Lower leg skin (tissue), 3 donors: ENCODE data around the gene MYH15.
A peak's percentile ranks its signal among the peaks of the same experiment; 100 is the strongest.

Source experiments
- CTCF ChIP-seq, 3 donors: fragments of 450-650 bp; IDR thresholded peaks; one replicate each; pipeline ENCODE4 v1.5.1; 2016; ENCODE audit warnings: antibody characterized with exemption in 3 of 3, mild to moderate bottlenecking in 3 of 3, moderate library complexity in 2 of 3
- POLR2A ChIP-seq, 2 donors: fragments of 450-650 bp; IDR thresholded peaks; one replicate each; pipeline ENCODE4 v1.6.1; 2016 to 2017; ENCODE audit warnings: antibody characterized with exemption in 2 of 2, mild to moderate bottlenecking in 1 of 2, moderate library complexity in 1 of 2

GRCh38 chr3:108406661-108407206 is 103.7 kb downstream of the MYH15 start:
- TF ChIP-seq CTCF (IDR thresholded peaks at IDR 0.05) (peak in 1 of 3 donors; percentile 44), POLR2A (IDR thresholded peaks at IDR 0.05) (no peak)
